GM18868 (cell line): ENCODE results near the gene DDX39B.
"Not testable (repeated sequence)": the region's sequence is repeated elsewhere in the genome, so short reads cannot be mapped to it uniquely, and the experiment has no call there.

Source experiments
- ATAC-seq: cut with Tn5 transposase; IDR thresholded peaks from one replicate; pipeline ENCODE4 v1.9.1; 2021; ENCODE audit warnings: mild to moderate bottlenecking, moderate library complexity; ENCODE audit not compliant: unreplicated experiment

Gene DDX39B

DNA sequence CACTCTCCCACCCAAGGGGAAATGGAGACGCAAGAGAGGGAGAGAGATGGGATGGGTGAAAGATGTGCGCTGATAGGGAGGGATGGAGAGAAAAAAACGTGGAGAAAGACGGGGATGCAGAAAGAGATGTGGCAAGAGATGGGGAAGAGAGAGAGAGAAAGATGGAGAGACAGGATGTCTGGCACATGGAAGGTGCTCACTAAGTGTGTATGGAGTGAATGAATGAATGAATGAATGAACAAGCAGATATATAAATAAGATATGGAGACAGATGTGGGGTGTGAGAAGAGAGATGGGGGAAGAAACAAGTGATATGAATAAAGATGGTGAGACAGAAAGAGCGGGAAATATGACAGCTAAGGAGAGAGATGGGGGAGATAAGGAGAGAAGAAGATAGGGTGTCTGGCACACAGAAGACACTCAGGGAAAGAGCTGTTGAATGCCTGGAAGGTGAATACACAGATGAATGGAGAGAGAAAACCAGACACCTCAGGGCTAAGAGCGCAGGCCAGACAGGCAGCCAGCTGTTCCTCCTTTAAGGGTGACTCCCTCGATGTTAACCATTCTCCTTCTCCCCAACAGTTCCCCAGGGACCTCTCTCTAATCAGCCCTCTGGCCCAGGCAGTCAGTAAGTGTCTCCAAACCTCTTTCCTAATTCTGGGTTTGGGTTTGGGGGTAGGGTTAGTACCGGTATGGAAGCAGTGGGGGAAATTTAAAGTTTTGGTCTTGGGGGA is 34.3 kb upstream of the DDX39B start:
- no peak for ATAC-seq

DNA sequence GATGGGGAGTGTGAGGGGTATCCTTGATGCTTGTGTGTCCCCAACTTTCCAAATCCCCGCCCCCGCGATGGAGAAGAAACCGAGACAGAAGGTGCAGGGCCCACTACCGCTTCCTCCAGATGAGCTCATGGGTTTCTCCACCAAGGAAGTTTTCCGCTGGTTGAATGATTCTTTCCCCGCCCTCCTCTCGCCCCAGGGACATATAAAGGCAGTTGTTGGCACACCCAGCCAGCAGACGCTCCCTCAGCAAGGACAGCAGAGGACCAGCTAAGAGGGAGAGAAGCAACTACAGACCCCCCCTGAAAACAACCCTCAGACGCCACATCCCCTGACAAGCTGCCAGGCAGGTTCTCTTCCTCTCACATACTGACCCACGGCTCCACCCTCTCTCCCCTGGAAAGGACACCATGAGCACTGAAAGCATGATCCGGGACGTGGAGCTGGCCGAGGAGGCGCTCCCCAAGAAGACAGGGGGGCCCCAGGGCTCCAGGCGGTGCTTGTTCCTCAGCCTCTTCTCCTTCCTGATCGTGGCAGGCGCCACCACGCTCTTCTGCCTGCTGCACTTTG is 33.6 kb upstream of the DDX39B start, which contains the start of gene TNF:
Gene TNF (plus strand): TSS at position 231 of the 567 bp plus-strand sequence. CDS start 177 bp downstream, at position 408.
- ATAC-seq = peak; percentile 27

DNA sequence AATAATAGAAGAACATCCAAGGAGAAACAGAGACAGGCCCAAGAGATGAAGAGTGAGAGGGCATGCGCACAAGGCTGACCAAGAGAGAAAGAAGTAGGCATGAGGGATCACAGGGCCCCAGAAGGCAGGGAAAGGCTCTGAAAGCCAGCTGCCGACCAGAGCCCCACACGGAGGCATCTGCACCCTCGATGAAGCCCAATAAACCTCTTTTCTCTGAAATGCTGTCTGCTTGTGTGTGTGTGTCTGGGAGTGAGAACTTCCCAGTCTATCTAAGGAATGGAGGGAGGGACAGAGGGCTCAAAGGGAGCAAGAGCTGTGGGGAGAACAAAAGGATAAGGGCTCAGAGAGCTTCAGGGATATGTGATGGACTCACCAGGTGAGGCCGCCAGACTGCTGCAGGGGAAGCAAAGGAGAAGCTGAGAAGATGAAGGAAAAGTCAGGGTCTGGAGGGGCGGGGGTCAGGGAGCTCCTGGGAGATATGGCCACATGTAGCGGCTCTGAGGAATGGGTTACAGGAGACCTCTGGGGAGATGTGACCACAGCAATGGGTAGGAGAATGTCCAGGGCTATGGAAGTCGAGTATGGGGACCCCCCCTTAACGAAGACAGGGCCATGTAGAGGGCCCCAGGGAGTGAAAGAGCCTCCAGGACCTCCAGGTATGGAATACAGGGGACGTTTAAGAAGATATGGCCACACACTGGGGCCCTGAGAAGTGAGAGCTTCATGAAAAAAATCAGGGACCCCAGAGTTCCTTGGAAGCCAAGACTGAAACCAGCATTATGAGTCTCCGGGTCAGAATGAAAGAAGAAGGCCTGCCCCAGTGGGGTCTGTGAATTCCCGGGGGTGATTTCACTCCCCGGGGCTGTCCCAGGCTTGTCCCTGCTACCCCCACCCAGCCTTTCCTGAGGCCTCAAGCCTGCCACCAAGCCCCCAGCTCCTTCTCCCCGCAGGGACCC is 32.6 kb upstream of the DDX39B start:
- ATAC-seq = no peak

DNA sequence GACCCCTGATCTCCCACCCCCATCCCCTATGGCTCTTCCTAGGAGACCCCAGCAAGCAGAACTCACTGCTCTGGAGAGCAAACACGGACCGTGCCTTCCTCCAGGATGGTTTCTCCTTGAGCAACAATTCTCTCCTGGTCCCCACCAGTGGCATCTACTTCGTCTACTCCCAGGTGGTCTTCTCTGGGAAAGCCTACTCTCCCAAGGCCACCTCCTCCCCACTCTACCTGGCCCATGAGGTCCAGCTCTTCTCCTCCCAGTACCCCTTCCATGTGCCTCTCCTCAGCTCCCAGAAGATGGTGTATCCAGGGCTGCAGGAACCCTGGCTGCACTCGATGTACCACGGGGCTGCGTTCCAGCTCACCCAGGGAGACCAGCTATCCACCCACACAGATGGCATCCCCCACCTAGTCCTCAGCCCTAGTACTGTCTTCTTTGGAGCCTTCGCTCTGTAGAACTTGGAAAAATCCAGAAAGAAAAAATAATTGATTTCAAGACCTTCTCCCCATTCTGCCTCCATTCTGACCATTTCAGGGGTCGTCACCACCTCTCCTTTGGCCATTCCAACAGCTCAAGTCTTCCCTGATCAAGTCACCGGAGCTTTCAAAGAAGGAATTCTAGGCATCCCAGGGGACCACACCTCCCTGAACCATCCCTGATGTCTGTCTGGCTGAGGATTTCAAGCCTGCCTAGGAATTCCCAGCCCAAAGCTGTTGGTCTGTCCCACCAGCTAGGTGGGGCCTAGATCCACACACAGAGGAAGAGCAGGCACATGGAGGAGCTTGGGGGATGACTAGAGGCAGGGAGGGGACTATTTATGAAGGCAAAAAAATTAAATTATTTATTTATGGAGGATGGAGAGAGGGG is 31.7 kb upstream of the DDX39B start:
- no peak for ATAC-seq

DNA sequence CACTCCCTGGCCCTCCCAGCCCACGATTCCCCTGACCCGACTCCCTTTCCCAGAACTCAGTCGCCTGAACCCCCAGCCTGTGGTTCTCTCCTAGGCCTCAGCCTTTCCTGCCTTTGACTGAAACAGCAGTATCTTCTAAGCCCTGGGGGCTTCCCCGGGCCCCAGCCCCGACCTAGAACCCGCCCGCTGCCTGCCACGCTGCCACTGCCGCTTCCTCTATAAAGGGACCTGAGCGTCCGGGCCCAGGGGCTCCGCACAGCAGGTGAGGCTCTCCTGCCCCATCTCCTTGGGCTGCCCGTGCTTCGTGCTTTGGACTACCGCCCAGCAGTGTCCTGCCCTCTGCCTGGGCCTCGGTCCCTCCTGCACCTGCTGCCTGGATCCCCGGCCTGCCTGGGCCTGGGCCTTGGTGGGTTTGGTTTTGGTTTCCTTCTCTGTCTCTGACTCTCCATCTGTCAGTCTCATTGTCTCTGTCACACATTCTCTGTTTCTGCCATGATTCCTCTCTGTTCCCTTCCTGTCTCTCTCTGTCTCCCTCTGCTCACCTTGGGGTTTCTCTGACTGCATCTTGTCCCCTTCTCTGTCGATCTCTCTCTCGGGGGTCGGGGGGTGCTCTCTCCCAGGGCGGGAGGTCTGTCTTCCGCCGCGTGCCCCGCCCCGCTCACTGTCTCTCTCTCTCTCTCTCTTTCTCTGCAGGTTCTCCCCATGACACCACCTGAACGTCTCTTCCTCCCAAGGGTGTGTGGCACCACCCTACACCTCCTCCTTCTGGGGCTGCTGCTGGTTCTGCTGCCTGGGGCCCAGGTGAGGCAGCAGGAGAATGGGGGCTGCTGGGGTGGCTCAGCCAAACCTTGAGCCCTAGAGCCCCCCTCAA is 30.5 kb upstream of the DDX39B start, which contains the start of gene LTA:
Gene LTA (plus strand): TSS at position 249 of the 871 bp plus-strand sequence. CDS start 454 bp downstream, at position 703.
- ATAC-seq = no peak

DNA sequence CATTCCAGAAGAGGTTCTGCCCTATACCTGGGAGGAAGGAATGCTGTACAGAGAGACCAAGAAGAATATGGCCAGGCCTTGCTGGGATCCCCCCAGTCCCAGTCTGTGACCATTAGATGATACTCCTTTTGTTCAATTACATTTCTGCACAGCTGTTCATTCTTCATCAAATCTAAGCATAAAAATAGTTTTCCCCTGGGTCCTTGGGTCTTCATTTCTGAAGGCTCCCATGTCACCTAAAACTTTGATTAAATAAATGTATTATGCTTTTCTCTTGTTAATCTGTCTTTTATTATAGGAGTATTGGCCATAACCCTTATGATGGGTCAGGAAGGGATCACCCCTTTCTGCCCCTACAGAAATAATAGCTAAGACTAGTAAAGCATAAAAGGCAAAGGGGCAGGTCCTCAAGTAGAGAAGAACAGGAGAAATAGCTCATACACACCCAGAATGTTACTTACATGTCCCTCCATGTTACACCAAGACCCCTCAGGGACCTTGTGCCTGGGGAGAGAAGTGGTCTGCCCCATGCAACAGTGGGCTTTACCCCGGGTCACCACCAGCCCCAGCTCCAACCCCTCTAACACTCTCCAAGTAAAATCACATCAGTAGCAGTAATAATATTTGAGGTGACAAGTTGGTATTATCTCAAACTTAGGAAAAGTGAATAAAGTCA is 28.2 kb upstream of the DDX39B start:
- no peak for ATAC-seq

DNA sequence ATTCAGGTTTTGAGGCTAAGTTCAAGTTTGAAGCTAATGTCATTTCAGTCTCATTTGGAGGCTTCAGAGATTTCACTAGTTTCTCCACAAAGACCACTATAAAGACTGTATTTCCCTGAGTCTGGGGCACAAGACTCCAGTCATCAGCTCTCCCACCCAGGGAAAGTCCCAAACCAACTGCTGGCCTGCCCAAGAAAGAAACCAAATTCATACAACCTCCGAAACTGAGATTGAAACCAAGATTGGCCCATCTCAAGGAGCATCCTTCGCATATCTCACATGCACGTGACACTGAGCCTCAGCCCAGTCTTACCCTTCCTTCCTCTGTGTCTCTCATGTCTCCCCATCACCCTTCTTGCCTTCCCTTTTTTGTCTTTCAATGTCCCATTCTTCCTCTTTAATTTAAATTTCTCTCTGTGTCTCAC is 26.7 kb upstream of the DDX39B start:
- ATAC-seq = peak; percentile 71

DNA sequence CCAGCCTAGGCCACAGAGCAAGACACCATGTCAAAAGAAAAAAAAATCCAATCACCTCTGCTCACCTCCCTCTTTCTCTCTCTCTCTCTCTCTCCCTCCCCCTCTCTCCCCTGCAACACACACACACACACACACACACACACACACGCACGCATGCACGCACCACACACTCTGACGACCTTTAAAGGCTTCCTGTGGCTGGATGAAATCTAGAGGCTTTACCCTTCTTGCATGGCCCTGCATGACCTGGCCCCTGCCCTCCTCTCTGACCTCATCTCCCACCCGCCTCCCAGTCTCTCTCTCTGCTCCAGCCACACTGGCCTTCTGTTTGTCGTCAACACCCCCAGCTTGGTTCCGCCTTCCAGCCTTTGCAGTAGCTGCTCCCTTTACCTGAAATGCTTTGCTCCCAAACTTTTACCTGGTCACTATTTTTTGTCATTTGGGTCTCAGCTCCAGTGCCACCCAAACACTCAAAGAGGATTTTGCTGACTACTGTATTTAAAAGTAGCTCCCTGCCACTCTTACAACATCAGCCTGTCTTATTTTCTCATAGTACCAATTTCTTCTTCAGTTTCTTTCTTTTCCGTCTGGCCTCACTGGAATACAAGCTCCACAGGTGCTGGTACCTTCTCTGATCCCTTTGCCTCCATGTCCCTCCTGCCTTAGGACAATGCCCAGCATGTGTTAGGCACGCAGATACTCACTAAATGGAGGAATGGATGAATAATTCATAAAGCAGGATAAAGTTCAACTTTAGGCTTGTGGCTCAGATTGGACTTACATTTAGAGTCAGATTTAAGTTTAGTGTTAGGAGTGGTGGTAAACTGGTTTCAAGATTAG is 25.9 kb upstream of the DDX39B start:
- ATAC-seq = no peak

DNA sequence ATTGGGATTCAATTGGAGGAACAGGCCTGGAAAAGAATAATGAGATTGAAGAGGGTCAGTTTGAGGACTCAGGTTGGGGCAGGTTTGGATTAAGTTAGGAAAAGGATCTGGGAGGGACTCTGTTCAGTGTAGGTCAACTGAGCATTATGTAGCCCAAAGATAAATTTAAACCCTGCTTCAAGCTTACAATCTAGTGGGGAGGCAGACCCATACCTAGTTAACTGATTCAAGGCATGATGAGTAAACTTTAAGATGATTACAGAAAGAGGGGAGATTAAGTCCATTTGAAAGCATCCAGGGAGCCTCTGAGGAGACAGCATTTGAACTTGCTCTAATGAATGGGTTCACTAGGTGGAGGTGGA is 18.9 kb upstream of the DDX39B start:
- no peak for ATAC-seq

DNA sequence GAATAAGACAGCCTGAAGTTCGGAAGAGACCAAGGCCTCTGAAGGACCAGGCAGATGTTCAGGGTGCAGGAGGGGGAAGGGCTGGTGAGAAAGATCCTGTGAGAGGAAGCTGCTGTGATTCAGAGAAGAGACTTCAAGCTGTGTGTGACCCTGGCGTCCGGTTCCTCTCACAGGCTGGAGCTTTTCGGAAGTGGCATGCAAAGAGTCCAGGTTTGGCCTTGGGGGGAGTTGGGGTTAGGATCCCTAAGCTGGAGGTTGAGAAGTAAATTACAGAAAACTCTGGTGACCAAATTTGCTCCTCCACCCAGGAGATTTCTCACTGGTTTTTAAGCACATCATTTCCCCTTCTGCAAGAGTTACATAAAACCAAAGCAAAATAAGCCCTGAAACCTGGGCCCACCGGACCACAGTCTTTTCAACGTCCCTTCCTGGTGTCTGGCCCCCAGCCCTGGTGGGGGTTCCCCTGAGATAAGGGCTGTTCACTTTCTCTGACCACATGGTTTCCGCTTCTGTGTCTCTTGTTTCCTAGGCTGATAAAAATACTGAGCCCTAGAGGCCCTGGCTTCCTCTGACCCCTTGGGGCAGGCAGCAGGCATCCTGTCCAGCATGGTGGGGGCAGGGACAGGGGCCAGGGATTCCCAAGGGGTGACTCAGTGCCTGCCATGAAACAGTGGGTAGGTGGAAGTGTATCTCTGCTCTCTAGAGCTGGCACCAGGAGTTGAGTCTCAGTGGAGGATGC is 18.3 kb upstream of the DDX39B start:
- peak; percentile 49 for ATAC-seq

DNA sequence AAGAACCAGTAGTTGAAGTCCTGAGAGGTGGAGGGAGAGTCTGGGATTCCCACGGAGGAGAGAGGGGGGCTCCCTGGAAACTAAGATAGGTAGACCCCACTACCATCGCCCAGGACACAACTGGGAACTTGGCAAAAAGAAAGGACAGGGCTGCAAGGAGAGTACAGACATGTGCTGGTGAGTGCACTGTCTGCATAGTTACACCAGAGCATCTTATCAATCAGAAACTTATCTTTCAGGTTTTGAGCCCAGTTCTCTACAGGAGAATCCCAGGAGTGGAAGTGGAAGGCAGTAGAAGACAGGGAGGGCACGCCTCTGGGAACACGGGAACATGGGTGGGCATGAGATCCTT is 17.8 kb upstream of the DDX39B start:
- ATAC-seq = peak; percentile 3

DNA sequence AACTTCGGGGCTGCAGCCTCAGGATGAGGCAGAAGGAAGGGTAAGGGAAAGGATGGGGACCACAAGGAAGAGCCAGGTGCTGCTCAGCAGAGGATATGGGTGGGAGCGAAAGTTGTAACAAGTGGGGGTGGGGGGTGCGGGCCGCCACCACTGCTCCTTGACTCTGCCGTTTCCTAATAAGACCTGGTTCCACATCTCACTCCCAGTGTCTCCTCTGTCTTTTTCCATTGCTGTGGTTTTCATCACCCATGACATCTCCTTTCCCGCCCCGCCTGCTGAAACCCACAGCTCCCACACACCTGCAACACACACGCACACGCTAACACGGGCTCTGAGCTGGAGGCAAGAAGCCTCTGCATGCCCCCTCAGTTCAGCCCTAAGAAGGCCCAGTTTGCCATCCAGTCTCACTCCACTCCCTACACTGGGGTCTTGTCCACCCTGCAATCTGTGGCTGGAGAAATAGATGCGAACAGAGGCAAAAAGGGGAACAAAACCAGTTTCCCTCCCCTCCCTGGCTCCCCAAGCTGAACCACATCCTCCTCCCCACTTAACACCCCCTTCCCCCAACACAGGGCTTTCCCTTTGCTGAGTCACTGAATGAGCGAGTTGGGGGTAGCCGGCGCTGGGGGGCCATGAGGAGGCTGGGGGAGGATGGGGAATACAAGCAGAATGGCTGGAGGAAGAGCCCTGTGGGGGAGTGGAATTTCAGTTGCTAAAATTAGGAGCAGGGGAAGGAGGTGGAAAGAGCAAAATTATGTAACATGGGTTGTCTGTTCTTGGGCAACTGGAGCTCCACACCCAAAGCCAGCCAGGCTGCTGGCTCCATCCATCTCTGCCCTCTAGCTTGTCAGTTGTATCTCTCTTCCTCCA is 17.1 kb upstream of the DDX39B start:
- peak; percentile 39 for ATAC-seq

DNA sequence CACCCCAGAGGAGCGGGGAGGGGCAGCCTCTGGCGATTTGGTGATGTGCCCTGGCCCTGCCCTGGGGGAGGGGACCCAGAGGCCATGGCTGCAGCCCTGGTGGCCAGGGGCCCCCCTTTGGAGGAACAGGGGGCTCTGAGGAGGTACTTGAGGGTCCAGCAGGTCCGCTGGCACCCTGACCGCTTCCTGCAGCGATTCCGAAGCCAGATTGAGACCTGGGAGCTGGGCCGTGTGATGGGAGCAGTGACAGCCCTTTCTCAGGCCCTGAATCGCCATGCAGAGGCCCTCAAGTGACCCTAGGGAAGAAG is 16.5 kb upstream of the DDX39B start:
- ATAC-seq = no peak

DNA sequence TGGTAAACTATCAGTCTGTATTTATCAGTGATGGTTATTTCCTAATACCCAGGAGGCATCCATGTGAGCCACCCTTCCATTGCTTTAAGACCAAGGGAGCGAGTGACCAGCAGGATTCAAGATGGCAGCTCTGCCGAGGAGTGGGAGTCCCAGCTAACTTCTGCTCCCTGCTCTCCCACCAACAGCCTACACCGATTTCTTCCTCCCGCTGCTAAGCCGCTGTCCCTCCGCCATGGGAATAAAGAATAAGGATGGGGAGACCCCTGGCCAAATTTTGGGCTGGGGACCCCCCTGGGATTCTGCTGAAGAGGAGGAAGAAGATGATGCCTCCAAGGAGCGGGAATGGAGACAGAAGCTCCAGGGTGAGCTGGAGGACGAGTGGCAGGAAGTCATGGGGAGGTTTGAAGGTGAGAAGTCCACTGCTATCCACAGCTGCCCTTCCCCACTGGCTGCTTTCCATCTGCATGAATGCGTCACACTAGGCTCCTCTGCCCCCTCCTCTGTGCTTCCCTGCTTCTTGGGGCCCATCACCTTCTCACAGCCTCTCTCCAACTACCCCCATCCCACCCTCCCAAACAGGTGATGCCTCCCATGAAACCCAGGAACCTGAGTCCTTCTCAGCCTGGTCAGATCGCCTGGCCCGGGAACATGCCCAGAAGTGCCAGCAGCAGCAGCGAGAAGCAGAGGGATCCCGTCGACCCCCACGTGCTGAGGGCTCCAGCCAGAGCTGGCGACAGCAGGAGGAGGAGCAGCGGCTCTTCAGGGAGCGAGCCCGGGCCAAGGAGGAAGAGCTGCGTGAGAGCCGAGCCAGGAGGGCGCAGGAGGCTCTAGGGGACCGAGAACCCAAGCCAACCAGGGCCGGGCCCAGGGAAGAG is 15.9 kb upstream of the DDX39B start:
- ATAC-seq = no peak

DNA sequence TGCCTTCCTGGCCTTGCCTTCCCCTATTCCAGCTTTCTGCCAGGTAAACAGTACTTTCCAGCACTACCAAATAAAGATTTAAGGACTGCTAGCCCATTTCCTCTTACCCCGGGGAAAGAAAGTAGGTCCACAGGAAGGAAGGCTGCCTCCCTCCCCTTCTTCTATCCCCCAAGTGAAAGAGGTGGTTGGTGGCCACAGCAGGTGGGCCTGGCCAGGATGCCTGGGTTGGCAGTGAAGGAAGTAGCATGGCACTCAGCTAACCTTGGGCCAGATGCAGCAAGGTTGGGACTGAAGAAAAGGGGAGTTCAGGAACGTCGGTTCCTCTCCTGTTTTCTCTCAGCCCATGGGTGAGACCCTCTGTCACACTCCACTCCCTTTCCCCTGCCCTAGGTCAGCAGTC is 14.5 kb upstream of the DDX39B start:
- no peak for ATAC-seq

DNA sequence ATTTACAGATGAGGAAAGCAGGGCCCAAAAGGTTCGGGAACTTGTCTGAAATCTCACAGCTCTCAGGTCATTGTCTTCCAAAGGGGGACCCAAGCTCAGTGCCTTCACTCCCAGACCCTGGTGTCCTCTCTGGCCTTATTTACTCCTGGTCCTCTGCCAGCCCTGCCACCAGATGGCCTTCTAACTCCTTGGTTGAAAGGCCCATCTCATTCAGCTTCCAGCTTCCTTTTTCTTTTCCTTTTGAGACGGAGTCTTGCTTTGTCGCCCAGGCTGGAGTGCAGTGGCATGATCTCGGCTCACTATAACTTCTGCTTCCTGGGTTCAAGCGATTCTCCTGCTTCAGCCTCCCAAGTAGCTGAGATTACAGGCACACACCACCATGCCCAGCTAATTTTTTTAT is 9.6 kb upstream of the DDX39B start:
- ATAC-seq = not testable (repeated sequence)
